ENCODE measurements around the gene PIK3CA.
"Not testable (repeated sequence)": the region's sequence is repeated elsewhere in the genome, so short reads cannot be mapped to it uniquely, and the experiment has no call there.

PIK3CA gene

GRCh38 chr3:179192542-179192941 is 44.4 kb downstream of the PIK3CA start:
- TF ChIP-seq CTCF (IDR thresholded peaks at IDR 0.05; ENCODE audit: poor library complexity, severe bottlenecking), result no peak
- peaks cover 4% of the 10 kb centered on the region for H3K4me1 ChIP-seq (ENCODE audit: insufficient read depth, poor library complexity, severe bottlenecking)
- ATAC-seq (ENCODE audit: low read depth) (no peak), DNase-seq (ENCODE audit: low spot score) (no peak)
- no peaks in the 10 kb centered on the region for H3K9me3 ChIP-seq (ENCODE audit: severe bottlenecking)
- no peak overlapping the region for H3K27ac ChIP-seq (ENCODE audit: poor library complexity, severe bottlenecking)
- H3K27me3 ChIP-seq (ENCODE audit: insufficient read depth, poor library complexity, severe bottlenecking), result no peaks in the 10 kb centered on the region
- H3K4me3 ChIP-seq (ENCODE audit: severe bottlenecking), result no peak overlapping the region
- no peaks in the 10 kb centered on the region for H3K36me3 ChIP-seq (ENCODE audit: low read depth)

GRCh38 chr3:179194931-179195330 is 46.8 kb downstream of the PIK3CA start:
- Histone ChIP-seq H3K27ac (ENCODE audit: poor library complexity, severe bottlenecking) (no peak overlapping the region), H3K4me1 (ENCODE audit: insufficient read depth, poor library complexity, severe bottlenecking) (peaks cover 4% of the 10 kb centered on the region)

GRCh38 chr3:179196098-179196497 is 47.9 kb downstream of the PIK3CA start:
- Histone ChIP-seq H3K9me3 (ENCODE audit: severe bottlenecking) (no peaks in the 10 kb centered on the region), H3K27ac (ENCODE audit: poor library complexity, severe bottlenecking) (no peak overlapping the region), H3K27me3 (ENCODE audit: insufficient read depth, poor library complexity, severe bottlenecking) (no peaks in the 10 kb centered on the region), H3K4me3 (ENCODE audit: severe bottlenecking) (no peak overlapping the region), H3K36me3 (ENCODE audit: low read depth) (peaks cover 12% of the 10 kb centered on the region), H3K4me1 (ENCODE audit: insufficient read depth, poor library complexity, severe bottlenecking) (peaks cover 4% of the 10 kb centered on the region)
- no peak for DNase-seq (ENCODE audit: low spot score)
- ATAC-seq (ENCODE audit: low read depth), result no peak
- TF ChIP-seq CTCF (IDR thresholded peaks at IDR 0.05; ENCODE audit: poor library complexity, severe bottlenecking), result no peak

More at GRCh38 chr3:179194931-179195330, 46.8 kb downstream of the PIK3CA start:
- Histone ChIP-seq H3K4me3 (ENCODE audit: severe bottlenecking) (no peak overlapping the region), H3K9me3 (ENCODE audit: severe bottlenecking) (no peaks in the 10 kb centered on the region), H3K36me3 (ENCODE audit: low read depth) (peaks cover 8% of the 10 kb centered on the region), H3K27me3 (ENCODE audit: insufficient read depth, poor library complexity, severe bottlenecking) (no peaks in the 10 kb centered on the region)
- TF ChIP-seq CTCF (IDR thresholded peaks at IDR 0.05; ENCODE audit: poor library complexity, severe bottlenecking), result no peak
- DNase-seq (ENCODE audit: low spot score) (no peak), ATAC-seq (ENCODE audit: low read depth) (no peak)

GRCh38 chr3:179196700-179197099 is 48.5 kb downstream of the PIK3CA start:
- Histone ChIP-seq H3K27me3 (ENCODE audit: insufficient read depth, poor library complexity, severe bottlenecking) (no peaks in the 10 kb centered on the region), H3K4me3 (ENCODE audit: severe bottlenecking) (no peak overlapping the region), H3K36me3 (ENCODE audit: low read depth) (peaks cover 12% of the 10 kb centered on the region), H3K4me1 (ENCODE audit: insufficient read depth, poor library complexity, severe bottlenecking) (peaks cover 4% of the 10 kb centered on the region), H3K27ac (ENCODE audit: poor library complexity, severe bottlenecking) (no peak overlapping the region), H3K9me3 (ENCODE audit: severe bottlenecking) (no peaks in the 10 kb centered on the region)
- ATAC-seq (ENCODE audit: low read depth) (no peak), DNase-seq (ENCODE audit: low spot score) (no peak)
- TF ChIP-seq CTCF (IDR thresholded peaks at IDR 0.05; ENCODE audit: poor library complexity, severe bottlenecking), result no peak

GRCh38 chr3:179200790-179201189 is 52.6 kb downstream of the PIK3CA start:
- ATAC-seq (ENCODE audit: low read depth) (no peak), DNase-seq (ENCODE audit: low spot score) (no peak)
- no peak for TF ChIP-seq CTCF (IDR thresholded peaks at IDR 0.05; ENCODE audit: poor library complexity, severe bottlenecking)
- Histone ChIP-seq H3K27me3 (ENCODE audit: insufficient read depth, poor library complexity, severe bottlenecking) (no peaks in the 10 kb centered on the region), H3K4me1 (ENCODE audit: insufficient read depth, poor library complexity, severe bottlenecking) (peaks cover 4% of the 10 kb centered on the region), H3K9me3 (ENCODE audit: severe bottlenecking) (no peaks in the 10 kb centered on the region), H3K27ac (ENCODE audit: poor library complexity, severe bottlenecking) (no peak overlapping the region), H3K36me3 (ENCODE audit: low read depth) (peaks cover 23% of the 10 kb centered on the region), H3K4me3 (ENCODE audit: severe bottlenecking) (no peak overlapping the region)

GRCh38 chr3:179215550-179215949 is 67.4 kb downstream of the PIK3CA start:
- H3K4me3 ChIP-seq (ENCODE audit: severe bottlenecking); H3K27ac ChIP-seq (ENCODE audit: poor library complexity, severe bottlenecking); H3K4me1 ChIP-seq (ENCODE audit: insufficient read depth, poor library complexity, severe bottlenecking); H3K27me3 ChIP-seq (ENCODE audit: insufficient read depth, poor library complexity, severe bottlenecking); ATAC-seq (ENCODE audit: low read depth); H3K9me3 ChIP-seq (ENCODE audit: severe bottlenecking); DNase-seq (ENCODE audit: low spot score): not testable (repeated sequence)
- peaks cover 31% of the 10 kb centered on the region for H3K36me3 ChIP-seq (ENCODE audit: low read depth)

GRCh38 chr3:179218213-179218612 is 70.1 kb downstream of the PIK3CA start:
- not testable (repeated sequence) for ATAC-seq (ENCODE audit: low read depth); H3K4me1 ChIP-seq (ENCODE audit: insufficient read depth, poor library complexity, severe bottlenecking); H3K27ac ChIP-seq (ENCODE audit: poor library complexity, severe bottlenecking); H3K4me3 ChIP-seq (ENCODE audit: severe bottlenecking); H3K27me3 ChIP-seq (ENCODE audit: insufficient read depth, poor library complexity, severe bottlenecking); DNase-seq (ENCODE audit: low spot score); H3K9me3 ChIP-seq (ENCODE audit: severe bottlenecking)
- peaks cover 27% of the 10 kb centered on the region for H3K36me3 ChIP-seq (ENCODE audit: low read depth)

Data from RWPE2 (cell line).